Measurements from ENCODE around the gene PER2.

DNA sequence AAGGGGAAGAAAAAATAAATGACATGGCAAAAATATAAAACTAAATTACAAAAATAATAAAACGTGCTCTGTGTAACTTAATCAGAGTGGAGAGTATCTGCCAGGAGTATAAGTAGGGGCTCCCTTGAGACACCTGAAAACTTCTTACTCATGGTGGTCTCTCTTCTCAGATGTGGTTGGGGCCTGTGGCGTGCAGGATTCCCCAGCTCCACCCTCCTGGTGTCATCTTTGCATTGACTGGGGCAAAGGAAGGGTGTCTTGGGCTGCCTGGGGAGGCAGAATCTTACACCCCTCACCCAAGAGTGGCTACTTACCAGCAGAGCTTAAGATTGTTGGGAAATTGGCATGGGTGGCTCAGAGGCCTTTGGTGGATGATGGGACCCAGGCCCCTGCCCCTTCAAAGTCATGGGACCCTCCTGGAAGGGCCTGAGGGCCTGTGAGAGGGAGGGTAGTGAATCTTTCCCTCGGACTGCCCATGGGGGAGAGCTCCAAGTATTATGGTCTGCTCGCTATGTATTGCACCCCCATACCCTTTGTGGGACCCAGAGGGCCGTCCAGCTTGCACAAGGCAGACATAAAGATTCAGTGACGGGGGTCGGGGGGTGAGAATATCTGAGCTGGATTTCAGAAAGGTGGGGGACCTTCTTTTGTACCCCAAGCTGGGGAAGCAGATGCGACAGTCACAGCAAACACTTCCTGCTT, 25.0 kb upstream of the PER2 start:
- TF ChIP-seq POLR2A (IDR thresholded peaks at IDR 0.05) (no peak), EP300 (IDR thresholded peaks at IDR 0.05) (no peak), POLR2AphosphoS5 (IDR thresholded peaks at IDR 0.05) (no peak)
- TF ChIP-seq, protein P1, sequence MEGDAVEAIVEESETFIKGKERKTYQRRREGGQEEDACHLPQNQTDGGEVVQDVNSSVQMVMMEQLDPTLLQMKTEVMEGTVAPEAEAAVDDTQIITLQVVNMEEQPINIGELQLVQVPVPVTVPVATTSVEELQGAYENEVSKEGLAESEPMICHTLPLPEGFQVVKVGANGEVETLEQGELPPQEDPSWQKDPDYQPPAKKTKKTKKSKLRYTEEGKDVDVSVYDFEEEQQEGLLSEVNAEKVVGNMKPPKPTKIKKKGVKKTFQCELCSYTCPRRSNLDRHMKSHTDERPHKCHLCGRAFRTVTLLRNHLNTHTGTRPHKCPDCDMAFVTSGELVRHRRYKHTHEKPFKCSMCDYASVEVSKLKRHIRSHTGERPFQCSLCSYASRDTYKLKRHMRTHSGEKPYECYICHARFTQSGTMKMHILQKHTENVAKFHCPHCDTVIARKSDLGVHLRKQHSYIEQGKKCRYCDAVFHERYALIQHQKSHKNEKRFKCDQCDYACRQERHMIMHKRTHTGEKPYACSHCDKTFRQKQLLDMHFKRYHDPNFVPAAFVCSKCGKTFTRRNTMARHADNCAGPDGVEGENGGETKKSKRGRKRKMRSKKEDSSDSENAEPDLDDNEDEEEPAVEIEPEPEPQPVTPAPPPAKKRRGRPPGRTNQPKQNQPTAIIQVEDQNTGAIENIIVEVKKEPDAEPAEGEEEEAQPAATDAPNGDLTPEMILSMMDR (IDR thresholded peaks at IDR 0.05) = no peak
